T-helper 9 cell (primary cell): Measurements from ENCODE around the gene SPAG6.

ENCODE experiments used
- DNase-seq: peaks from one replicate; pipeline ENCODE4 v3.0.0-alpha.2; 2020

SPAG6 gene

GRCh38 chr10:22437620-22438588 is 92.6 kb downstream of the SPAG6 start:
- DNase-seq = peak; percentile 27

- no peak for DNase-seq
Measured at GRCh38 chr10:22438711-22439110, 93.4 kb downstream of the SPAG6 start.

DNA sequence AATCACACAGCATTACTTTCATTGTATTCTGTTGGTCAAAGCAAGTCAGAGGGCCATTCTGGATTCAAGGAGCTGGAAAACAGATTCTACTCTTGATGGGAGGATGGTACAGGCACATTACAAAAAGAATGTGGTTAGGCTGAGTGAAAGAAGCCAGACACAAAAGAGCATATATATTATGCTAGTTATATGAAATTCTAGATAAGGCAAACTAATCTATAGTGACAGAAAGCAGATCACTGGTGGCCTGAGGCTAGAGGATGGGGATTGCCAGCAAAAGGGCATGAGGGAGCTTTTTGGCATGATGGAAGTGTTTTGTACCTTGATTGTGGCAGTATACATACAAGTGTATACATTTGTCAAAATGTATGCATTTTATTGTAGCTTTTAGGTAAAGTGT is 96.8 kb downstream of the SPAG6 start:
- DNase-seq = no peak

DNA sequence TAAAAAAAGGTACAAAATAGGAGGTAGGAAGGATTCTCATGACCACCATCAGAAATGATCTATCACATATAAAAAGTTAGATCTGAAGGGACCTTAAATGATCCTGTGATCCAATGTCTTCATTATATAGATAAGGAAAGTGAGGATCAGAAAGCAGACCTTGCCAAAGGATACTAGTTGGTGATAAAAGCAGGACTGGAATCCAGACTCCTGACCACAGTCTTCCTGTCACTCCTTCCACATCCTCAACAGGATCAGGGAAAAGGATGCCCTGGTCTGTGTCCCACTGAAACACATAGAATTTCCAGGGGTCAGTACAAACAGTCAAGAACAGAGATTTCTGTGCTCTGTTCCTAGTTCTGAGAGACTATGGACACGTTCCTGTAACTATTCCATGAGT is 97.2 kb downstream of the SPAG6 start:
- no peak for DNase-seq

- DNase-seq = no peak
Measured at GRCh38 chr10:22443175-22443901, 98.0 kb downstream of the SPAG6 start.

DNA sequence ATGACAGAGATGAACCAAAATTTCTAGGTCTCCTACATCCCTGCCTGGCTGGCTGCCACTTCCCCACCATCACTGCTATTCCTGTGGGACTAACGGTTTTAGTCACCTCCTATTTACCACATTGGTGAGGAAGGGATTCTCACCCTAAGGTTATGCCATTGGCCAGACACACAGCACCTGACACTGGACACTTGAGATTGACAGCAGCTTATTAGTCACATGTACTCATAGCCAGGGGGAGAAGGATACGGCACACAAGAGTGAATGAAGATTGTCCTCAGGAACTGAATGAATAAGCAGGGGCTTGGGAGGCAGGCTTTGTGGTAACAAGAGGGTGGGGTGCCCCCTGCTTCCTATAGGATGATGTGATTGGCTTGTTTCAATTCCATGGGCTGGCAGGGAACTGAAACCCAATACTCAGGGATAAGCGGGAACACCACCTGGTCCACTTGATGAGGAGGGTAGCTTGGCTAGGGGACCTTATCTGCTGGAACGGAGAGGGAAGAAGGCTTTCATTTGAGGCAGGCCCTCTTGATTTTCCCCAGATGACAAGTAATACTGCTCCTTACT is 99.0 kb downstream of the SPAG6 start:
- no peak for DNase-seq

- DNase-seq = no peak
Measured at GRCh38 chr10:22445495-22445894, 100.2 kb downstream of the SPAG6 start.

DNA sequence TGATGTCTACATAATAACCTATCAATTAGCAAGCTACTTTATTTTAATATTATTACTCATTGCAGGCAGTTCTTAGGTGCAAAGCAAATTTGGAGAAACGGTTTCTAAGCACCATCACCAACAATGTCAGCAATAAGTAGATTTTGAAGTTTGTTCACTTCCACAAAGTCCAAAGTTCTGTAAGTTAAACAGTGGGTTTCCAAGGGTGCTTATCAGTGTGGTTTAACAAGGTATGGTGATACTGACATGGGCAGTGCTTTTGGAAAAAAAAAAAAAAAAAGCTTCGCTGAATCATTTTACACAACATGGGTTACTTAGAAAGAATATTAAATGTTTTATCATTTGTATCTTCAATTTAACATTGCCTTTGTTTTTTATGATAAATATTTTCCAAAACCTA is 101.8 kb downstream of the SPAG6 start:
- DNase-seq = no peak

DNA sequence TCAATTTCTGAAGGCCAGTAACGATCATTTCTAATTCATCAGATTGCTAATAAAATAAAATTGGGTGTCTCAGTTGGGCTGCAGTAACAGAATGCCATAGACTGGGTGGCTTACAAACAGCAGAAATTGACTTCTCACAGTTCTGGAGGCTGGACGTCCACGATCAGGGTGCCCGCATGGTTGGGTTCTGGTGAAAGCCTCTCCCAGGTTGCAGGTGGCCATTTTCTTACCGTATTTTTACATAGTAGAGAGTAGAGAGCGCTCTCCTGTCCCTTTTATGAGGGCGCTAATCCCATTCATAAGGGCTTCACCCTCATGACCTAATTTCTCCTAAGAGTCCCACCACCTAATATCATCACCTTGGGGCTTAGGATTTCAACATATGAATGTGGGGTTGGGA is 106.0 kb downstream of the SPAG6 start:
- DNase-seq = no peak

DNA sequence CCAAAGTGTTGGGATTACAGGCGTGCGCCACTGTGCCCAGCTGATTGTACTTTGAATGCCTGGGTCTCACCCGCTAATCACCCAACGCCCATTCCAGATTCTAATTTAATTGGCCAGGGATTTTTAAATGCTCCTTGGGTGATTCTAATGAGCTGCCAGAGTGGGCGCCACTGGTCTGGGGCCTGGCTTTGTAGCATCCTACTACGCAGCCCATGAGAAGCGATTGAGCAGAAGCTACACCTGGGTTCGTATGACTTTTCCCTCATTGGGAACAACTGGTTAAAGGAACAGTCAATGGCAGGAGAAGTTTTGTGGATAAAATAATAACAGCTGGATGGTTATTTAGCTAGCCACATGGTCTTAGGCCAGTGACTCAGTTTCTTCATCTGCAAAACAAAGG is 108.0 kb downstream of the SPAG6 start:
- no peak for DNase-seq

DNA sequence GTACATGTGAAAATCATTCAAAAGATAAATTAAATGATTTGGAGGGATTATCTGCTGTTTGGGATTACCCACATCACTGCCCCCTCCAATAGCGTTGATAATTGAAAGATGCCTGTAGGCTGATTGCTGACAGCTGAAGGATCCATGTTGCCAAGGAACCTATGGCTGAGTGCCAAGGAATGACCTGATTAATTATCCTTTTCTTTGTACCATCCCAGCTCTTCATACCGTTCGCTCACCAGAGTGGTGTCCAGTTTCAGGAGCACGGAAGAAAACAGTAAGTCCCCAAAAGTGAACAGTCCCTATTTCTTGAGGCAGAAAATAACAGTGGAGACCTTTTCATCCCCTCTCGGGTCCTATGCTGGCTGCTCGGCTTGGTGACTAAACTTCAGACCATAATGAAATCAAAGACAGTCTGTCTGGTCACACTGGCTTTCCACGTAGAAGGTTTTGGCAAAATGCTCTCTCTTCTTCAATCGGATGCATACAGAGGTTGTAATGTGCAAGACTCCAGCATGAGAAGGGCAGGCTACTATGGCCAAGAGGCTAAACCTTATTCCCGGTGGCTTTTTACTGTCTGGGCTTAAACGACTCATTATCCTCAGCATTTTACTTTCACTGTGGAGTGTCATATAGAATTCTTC is 108.8 kb downstream of the SPAG6 start:
- no peak for DNase-seq

DNA sequence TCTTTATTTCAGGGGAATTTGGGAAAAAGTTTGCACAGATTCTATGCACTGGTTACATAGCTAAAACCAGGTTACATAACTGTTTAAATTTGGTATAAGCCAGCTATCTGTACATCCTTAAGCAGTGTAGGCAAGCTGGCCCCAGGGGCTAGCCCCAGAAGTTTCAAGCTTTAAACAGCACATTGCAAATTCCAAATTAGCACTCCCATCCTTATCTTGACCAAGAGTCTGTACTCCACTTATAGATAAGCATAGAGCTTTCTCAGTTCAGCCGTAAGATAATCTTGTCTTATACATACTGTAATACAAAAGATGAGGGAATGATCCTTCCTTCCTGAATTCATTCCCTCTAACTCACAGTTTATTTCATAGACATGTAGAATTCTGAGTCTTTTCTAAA is 109.3 kb downstream of the SPAG6 start:
- DNase-seq = no peak

DNA sequence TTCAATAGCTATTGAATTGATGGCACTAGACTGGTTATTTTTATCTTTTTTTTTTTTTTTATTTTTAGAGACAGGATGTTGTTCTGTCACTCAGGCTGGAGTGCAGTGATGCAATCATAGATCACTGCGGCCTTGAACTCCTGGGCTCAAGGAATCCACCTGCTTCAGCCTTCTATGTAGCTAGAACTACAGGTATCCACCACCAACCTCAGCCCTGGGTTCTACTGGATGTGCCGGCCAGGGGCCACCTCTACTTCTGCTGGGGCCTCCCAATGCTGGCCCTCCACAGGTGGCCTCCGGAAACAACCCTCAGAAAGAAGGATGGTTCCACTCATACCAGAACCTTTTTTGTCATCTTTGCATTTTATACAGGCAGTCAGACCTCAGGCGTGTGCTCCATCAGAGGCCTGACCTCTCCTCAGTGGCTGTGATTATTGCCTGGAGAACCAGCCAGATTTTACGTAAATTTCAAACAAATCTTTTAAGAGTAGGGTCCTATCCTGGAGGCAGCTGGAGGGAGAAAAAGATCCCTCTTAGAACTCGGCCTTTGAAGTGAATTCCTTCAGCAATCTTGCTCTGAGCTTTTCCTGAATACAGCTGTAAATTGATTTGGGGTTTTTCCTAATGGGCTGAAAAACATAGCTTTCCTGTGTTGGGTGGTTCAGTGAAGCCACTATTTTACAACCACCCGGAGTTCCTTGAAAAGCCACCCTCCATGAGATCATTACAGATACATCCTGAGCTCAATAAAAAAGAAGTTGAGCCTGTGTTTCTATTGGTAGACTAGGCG is 110.0 kb downstream of the SPAG6 start:
- DNase-seq = no peak

DNA sequence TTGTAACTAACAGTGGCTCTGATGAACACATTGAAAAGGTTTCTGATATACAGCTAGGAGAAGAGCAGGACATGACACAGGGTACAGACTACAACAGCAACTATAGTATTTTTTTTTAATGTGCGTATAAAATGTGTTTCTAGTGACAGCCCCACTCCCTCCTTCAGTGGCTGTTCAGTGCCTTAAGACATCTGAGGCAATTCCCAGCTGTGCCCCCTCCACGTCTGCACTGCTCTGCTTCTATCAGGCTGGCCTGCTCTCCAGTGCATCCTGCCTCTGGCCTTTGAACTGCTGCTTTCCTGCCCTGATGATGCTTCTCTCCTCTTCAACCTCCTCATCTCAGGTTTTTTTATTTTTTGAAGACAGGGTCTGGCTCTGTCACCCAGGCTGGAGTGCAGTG is 111.2 kb downstream of the SPAG6 start:
- DNase-seq = no peak

DNA sequence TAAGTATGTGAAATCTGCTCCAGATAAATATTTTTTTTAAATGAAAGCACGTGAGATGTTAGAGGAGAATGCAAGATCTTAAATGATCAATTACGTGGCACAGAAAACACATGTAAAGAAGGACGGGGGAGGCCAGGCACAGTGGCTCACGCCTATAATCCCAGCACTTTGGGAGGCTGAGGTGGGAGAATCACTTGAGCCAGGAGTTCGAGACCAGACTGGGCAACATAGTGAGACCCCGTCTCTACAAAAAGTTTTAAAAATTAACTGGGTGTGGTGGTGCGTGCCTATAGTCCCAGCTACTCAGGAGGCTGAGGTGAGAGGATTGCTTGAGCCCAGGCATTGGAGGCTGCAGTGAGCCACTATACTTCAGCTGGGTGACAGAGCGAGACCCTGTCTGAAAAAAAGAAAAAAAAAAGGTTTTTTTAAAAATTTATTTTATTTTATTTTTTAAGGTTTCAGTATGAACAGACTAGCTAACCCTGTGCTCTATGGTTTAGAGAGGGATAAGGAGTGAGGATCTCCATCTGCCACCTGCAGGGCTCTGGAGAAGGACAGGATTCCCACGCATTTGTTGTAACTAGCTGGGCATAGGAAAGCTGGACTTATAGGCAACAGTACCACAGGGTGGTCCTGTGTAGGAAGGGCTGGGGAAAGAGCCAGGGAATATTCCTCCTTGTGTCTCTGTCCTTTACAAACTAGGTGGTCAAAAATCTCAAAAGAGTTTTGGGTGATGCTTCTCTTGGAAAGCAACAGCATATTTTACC is 113.2 kb downstream of the SPAG6 start:
- DNase-seq = no peak

GRCh38 chr10:22459496-22459895 is 114.2 kb downstream of the SPAG6 start:
- no peak for DNase-seq

- DNase-seq = no peak
Measured at GRCh38 chr10:22460101-22460500, 114.8 kb downstream of the SPAG6 start.

DNA sequence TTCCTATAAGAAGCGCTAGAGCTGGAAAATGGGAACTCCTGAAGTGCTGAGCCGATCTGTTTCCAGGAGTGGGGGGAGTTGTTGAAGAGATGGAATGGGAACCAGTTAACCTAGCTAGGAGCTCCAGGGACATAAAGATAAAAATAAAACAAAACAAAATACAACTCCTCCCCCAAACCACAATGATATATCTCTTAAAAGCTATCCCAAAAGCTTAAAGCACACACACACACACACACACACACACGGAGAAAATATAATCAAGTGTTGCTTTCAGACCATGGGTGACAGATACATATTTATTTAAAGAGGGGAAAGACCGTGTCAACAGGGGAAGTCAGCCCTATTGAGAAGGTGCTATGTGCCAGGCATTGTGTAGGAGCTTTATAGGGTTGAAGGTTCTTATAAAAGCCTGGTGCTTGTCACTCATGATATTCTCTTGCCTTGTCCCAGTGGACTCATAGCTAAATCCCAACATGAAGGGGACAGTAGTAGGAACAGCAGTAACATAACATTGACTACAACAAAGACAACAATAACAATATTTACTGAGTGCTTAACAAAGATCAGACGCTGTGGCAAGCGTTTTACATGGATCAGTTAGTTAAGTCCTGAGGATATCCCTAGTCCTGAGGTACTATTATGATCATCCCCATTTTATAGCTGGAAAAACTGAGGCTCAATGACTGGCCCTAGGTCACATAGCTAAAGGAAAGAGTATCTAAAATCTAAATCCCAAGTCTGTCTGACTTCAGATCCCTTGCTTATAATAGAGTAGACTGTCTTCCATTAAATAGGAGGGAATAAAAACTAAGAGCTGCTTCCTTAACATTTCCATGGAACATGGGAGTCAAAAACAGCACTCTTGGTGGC is 115.5 kb downstream of the SPAG6 start:
- no peak for DNase-seq

DNA sequence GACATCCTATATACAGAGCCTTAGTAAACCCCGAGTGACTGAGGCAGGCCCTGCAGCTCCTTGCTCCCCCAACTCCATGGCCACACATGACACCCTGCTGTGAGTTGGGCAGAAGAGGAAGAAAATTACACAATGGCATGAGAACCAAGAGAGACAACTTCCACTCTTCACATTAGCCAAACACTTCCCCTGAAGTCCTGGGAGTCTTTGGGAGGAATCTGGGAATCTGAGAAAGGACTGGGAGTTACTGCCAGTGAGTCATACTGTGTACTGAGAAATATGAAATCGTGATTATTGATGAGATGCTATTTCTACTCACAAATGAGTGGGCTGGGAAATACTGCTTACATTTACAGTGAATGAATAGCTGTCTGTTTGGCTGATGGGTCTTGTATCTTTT is 116.6 kb downstream of the SPAG6 start:
- no peak for DNase-seq

DNA sequence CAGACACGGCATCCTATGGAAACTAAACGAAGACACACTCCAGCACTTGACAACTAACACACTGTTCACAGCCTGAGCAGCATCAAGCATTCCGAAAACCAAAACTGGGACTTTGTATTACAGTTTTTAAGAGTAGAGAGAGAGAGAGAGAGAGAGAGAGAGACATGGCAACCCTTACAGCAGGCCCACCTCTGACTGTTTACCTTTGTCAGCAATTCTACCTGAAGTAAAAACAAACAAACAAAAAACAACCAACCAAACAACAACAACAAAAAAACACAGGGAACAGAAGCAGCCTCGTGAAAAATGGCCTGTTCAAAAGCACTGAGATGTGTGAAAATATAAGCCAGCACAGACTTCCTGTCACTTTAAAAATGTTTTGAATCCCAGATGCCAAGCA is 118.0 kb downstream of the SPAG6 start:
- DNase-seq = no peak
